ENCODE measurements around the gene AMD1.

The AMD1 gene

DNA sequence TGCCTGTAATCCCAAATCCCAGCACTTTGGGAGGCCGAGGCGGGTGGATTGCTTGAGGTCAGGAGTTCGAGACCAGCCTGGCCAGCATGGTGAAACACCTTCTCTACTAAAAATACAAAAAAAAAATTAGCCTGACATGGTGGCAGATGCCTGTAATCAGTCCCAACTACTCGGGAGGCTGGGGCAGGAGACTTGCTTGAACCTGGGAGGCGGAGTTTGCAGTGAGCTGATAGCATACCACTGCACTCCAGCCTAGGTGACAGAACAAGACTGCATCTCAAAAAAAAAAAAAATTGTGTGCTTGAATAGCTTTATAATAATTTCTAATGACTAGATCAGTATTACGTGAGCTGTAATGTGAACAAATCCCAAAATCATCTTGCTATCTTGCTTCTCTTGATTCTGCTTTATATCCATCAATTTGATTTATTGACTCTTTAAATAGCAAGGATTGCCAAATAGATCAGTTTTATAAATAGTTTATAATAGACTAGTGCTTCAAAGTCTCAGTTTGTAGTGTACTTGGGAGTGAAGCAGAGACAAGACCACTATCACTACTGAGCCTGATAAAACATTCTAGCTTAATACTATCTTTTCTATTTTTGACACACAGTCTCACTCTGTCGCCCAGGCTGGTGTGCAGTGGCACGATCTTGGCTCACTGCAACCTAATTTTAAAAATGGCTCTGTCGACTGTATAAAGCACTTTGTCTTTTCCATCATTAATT, 7.1 kb downstream of the AMD1 start:
- no peak for TF ChIP-seq CTCF (IDR thresholded peaks at IDR 0.05)

- TF ChIP-seq CTCF (IDR thresholded peaks at IDR 0.05), result no peak
These were observed 7.7 kb downstream of the AMD1 start for GRCh38 chr6:110882274-110882619.

GRCh38 chr6:110882824-110883554, 8.4 kb downstream of the AMD1 start:
- no peak for TF ChIP-seq CTCF (IDR thresholded peaks at IDR 0.05)

GRCh38 chr6:110884321-110884720, 9.7 kb downstream of the AMD1 start:
- no peak for TF ChIP-seq CTCF (IDR thresholded peaks at IDR 0.05)

- TF ChIP-seq CTCF (IDR thresholded peaks at IDR 0.05), result no peak
These were observed 10.9 kb downstream of the AMD1 start for GRCh38 chr6:110885526-110885925.

GRCh38 chr6:110886555-110887167, 12.1 kb downstream of the AMD1 start:
- TF ChIP-seq CTCF (IDR thresholded peaks at IDR 0.05), result no peak

DNA sequence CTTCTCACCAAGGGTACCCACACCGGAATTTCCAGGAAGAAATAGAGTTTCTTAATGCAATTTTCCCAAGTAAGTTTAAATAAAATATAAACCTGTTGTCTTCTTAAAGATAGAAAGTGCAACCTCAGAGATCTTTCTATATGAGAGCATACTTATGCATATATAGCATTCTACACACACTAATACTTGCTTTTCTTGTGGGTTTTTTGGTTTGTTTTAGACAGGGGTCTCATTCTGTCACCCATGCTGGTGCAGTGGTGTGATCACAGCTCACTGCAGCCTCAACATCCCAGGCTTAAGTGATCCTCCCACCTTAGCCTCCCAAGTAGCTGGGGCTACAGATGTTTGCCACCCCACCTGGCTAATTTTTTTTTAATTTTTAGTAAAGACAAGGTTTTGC, 15.7 kb downstream of the AMD1 start:
- no peak for TF ChIP-seq CTCF (IDR thresholded peaks at IDR 0.05)
